Tibial artery (tissue), 4 donors: ENCODE data around the gene ASPG.

ENCODE experiments used
- DNase-seq, 2 donors: peaks; one replicate each; pipeline ENCODE4 v3.0.0-alpha.2; 2019
- H3K27ac ChIP-seq, 2 donors: fragments of 200-600 bp; sonication (generic) in 1 of 2; 1 replicate in 1 of 2; 2 replicates in 1 of 2; pipeline ENCODE4 v1.5.1; 2018 to 2019; ENCODE audit warnings: mild to moderate bottlenecking in 1 of 2
- H3K27me3 ChIP-seq, 2 donors: fragments of 200-600 bp; sonication (generic) in 1 of 2; one replicate each; pipeline versions ENCODE4 v1.5.1 to v1.6.0; 2016 to 2019
- H3K36me3 ChIP-seq, 3 donors: fragments of 200-600 bp; sonication (generic) in 2 of 3; one replicate each; pipeline ENCODE4 v1.5.1; 2016 to 2019; ENCODE audit warnings: mild to moderate bottlenecking in 2 of 3
- H3K4me1 ChIP-seq, 4 donors: fragments of 200-600 bp; sonication (generic) in 2 of 4; 1 replicate in 3 of 4; 2 replicates in 1 of 4; pipeline ENCODE4 v1.5.1; 2016 to 2019
- H3K4me3 ChIP-seq, 2 donors: fragments of 200-600 bp; sonication (generic) in 1 of 2; 1 replicate in 1 of 2; 2 replicates in 1 of 2; pipeline ENCODE4 v1.5.1; 2018 to 2019; ENCODE audit warnings: mild to moderate bottlenecking in 2 of 2
- H3K9me3 ChIP-seq, 3 donors: fragments of 200-600 bp; sonication (generic) in 1 of 3; one replicate each; pipeline ENCODE4 v1.5.1; 2016 to 2019
- CTCF ChIP-seq, 2 experiments: fragments of 200-600 bp in 1 of 2; fragments of 450-650 bp in 1 of 2; IDR thresholded peaks; one replicate each; pipeline ENCODE4 v1.5.1; 2017 to 2019; ENCODE audit warnings: antibody characterized with exemption in 2 of 2, mild to moderate bottlenecking in 1 of 2, moderate library complexity in 1 of 2
- intact Hi-C: fragments of 100-400 bp; cut with DNase I; formaldehyde crosslinking; loops from one replicate; pipeline ENCODE4 v1.15.0; 2023; ENCODE audit warnings: low total_unique reads

Gene ASPG

GRCh38 chr14:104086661-104087461, 1.4 kb downstream of the ASPG start:
- Histone ChIP-seq H3K27me3 (peaks cover 0 to 72% of the 10 kb centered on the region in 2 donors), H3K4me3 (no peak overlapping the region), H3K36me3 (no peaks in the 10 kb centered on the region), H3K4me1 (peaks cover 0 to 11% (median 4%) of the 10 kb centered on the region in 4 donors), H3K27ac (no peak overlapping the region), H3K9me3 (peaks cover 0 to 3% (median 0%) of the 10 kb centered on the region in 3 donors)
- intact Hi-C loops, result no loop called here
- peak in 1 of 2 donors; percentile 20 for DNase-seq
- TF ChIP-seq CTCF (IDR thresholded peaks at IDR 0.05), result no peak

- no peaks in the 10 kb centered on the region for H3K36me3 ChIP-seq
- no peak overlapping the region for H3K27ac ChIP-seq
- peaks cover 0 to 11% (median 4%) of the 10 kb centered on the region in 4 donors for H3K4me1 ChIP-seq
- intact Hi-C loops, result no loop called here
- no peak for TF ChIP-seq CTCF (IDR thresholded peaks at IDR 0.05)
- peak in 1 of 2 donors; percentile 61 for DNase-seq
- H3K4me3 ChIP-seq, result no peak overlapping the region
- H3K9me3 ChIP-seq, result peaks cover 0 to 3% (median 0%) of the 10 kb centered on the region in 3 donors
- H3K27me3 ChIP-seq, result peaks cover 0 to 72% of the 10 kb centered on the region in 2 donors
These were observed 2.0 kb downstream of the ASPG start for GRCh38 chr14:104087505-104087904.

GRCh38 chr14:104087981-104088850, 2.7 kb downstream of the ASPG start:
- H3K4me1 ChIP-seq, result peaks cover 0 to 11% (median 4%) of the 10 kb centered on the region in 4 donors
- no peak for TF ChIP-seq CTCF (IDR thresholded peaks at IDR 0.05)
- H3K4me3 ChIP-seq, result no peak overlapping the region
- no peak overlapping the region for H3K27ac ChIP-seq
- peak; percentile 16 to 54 for DNase-seq
- peaks cover 0 to 3% (median 0%) of the 10 kb centered on the region in 3 donors for H3K9me3 ChIP-seq
- H3K27me3 ChIP-seq, result peaks cover 0 to 71% of the 10 kb centered on the region in 2 donors
- H3K36me3 ChIP-seq, result no peaks in the 10 kb centered on the region
- intact Hi-C loops, result no loop called here

GRCh38 chr14:104090071-104090748, 4.7 kb downstream of the ASPG start:
- peaks cover 0 to 70% of the 10 kb centered on the region in 2 donors for H3K27me3 ChIP-seq
- H3K4me1 ChIP-seq, result peaks cover 0 to 12% (median 4%) of the 10 kb centered on the region in 4 donors
- intact Hi-C loops, result no loop called here
- no peak overlapping the region for H3K4me3 ChIP-seq
- peak; percentile 11 to 59 for DNase-seq
- peaks cover 0 to 3% (median 0%) of the 10 kb centered on the region in 3 donors for H3K9me3 ChIP-seq
- no peaks in the 10 kb centered on the region for H3K36me3 ChIP-seq
- H3K27ac ChIP-seq, result no peak overlapping the region
- TF ChIP-seq CTCF (IDR thresholded peaks at IDR 0.05), result no peak
